Progenitor cell of endocrine pancreas (in vitro differentiated cells): ENCODE data around the gene TDRKH. TPM values are rescaled to one million over a fixed set of nuclear protein-coding genes. Genes with fewer than 3 reads are reported as not detected.
A peak's percentile ranks its signal among the peaks of the same experiment; 100 is the strongest.

Experiments
- DNase-seq: peaks from one replicate; pipeline ENCODE4 v3.0.0; 2021; ENCODE audit warnings: low spot score; ENCODE audit not compliant: unreplicated experiment
- H3K27ac Mint-ChIP-seq: 2 replicates; pipeline ENCODE4 v1.8.0; 2021; ENCODE audit warnings: mild to moderate bottlenecking, moderate library complexity, mixed read lengths
- H3K27me3 Mint-ChIP-seq: 2 replicates; pipeline ENCODE4 v1.8.0; 2021; ENCODE audit warnings: mixed read lengths
- H3K36me3 Mint-ChIP-seq: 2 replicates; pipeline ENCODE4 v1.8.0; 2022; ENCODE audit warnings: mixed read lengths; ENCODE audit not compliant: insufficient read depth
- H3K4me1 Mint-ChIP-seq: 2 replicates; pipeline ENCODE4 v1.8.0; 2021; ENCODE audit warnings: low read depth, mixed read lengths
- H3K4me3 Mint-ChIP-seq: 2 replicates; pipeline ENCODE4 v1.8.0; 2021; ENCODE audit warnings: low read depth, mild to moderate bottlenecking, moderate library complexity, mixed read lengths
- H3K9me3 Mint-ChIP-seq: 2 replicates; pipeline ENCODE4 v1.8.0; 2021; ENCODE audit warnings: low read depth, mixed read lengths
- total RNA-seq: library from RNA; stranded (reverse); gene quantifications from 2 replicates; pipeline ENCODE4 v1.2.1, GENCODE V29; 2021
- TF ChIP-seq, protein P1 (sequence below): fragments of 200-600 bp; sonication (generic); IDR thresholded peaks from one replicate; pipeline ENCODE4 v1.5.0; 2021; ENCODE audit warnings: antibody characterized with exemption, mild to moderate bottlenecking; ENCODE audit not compliant: unreplicated experiment

Gene TDRKH
- total RNA-seq, 1 donor from 2014 or later = 16.5 TPM

DNA sequence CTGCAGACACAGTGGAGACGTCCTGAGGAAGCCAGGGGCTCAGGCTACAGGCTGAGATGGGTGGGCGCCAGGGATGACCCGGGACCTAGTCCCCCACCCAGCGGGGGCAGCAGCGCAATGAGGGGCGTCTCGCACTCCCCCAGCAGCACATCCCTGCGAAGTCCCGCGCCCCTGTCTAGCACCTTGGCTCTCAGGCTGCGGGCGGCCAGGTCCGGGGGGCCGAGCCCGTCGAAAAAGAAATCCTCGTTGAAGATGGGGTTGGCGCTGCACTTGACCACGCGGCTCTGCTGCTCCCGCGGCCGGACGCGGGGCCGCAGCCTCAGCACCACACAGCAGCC, 47.6 kb upstream of the TDRKH start:
- TF ChIP-seq, protein P1, sequence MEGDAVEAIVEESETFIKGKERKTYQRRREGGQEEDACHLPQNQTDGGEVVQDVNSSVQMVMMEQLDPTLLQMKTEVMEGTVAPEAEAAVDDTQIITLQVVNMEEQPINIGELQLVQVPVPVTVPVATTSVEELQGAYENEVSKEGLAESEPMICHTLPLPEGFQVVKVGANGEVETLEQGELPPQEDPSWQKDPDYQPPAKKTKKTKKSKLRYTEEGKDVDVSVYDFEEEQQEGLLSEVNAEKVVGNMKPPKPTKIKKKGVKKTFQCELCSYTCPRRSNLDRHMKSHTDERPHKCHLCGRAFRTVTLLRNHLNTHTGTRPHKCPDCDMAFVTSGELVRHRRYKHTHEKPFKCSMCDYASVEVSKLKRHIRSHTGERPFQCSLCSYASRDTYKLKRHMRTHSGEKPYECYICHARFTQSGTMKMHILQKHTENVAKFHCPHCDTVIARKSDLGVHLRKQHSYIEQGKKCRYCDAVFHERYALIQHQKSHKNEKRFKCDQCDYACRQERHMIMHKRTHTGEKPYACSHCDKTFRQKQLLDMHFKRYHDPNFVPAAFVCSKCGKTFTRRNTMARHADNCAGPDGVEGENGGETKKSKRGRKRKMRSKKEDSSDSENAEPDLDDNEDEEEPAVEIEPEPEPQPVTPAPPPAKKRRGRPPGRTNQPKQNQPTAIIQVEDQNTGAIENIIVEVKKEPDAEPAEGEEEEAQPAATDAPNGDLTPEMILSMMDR = no peak
- Mint-ChIP-seq H3K4me1 (peaks cover 21% of the 10 kb centered on the region), H3K27ac (no peak overlapping the region), H3K4me3 (no peak overlapping the region), H3K36me3 (no peaks in the 10 kb centered on the region), H3K27me3 (peaks cover 28% of the 10 kb centered on the region), H3K9me3 (no peaks in the 10 kb centered on the region)
- no peak for DNase-seq

DNA sequence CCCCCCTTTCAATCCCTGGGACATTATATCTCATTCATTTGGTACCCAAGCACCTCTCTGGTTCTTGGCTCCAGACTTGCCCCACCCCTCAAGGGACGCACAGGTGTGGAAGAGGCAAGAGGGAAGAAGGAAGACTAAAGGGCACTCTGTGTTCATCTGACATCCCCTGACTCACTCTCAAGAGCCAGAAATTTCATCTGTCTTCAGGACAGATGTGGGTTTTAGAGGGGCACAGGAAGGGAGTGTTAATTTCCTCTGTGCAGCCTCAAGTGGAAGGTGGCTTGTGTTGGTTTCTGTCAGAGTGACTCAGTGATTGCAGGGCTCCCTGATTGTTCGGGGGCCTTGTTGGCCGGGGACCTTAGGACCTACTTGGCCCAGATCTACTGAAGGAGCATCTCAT, 46.9 kb upstream of the TDRKH start:
- Mint-ChIP-seq H3K27me3 (peaks cover 30% of the 10 kb centered on the region), H3K4me3 (peak overlapping the region; percentile 6), H3K36me3 (no peaks in the 10 kb centered on the region), H3K4me1 (peaks cover 21% of the 10 kb centered on the region), H3K27ac (no peak overlapping the region), H3K9me3 (no peaks in the 10 kb centered on the region)
- TF ChIP-seq, protein P1 = no peak
- DNase-seq = no peak

DNA sequence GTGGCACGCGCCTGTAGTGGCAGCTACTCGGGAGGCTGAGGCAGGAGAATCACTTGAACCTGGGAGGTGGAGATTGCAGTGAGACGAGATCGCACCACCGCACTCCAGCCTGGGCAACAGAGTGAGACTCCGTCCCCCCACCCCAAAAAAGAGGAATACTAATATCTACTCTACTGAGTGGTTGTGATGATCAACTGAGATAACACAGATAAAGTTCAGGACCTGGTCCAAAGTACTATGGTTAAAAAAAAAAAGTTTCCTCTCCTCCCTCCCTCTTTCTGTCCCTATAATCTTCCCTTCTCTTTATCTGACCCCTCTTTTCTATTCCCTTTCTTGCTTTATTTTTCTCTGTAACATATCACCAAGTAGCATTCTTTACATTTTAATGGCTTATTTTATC, 45.3 kb upstream of the TDRKH start:
- DNase-seq = no peak
- no peaks in the 10 kb centered on the region for H3K9me3 Mint-ChIP-seq
- peaks cover 14% of the 10 kb centered on the region for H3K4me1 Mint-ChIP-seq
- H3K36me3 Mint-ChIP-seq = no peaks in the 10 kb centered on the region
- H3K27ac Mint-ChIP-seq = peak overlapping the region; percentile 79
- TF ChIP-seq, protein P1 = no peak
- H3K4me3 Mint-ChIP-seq = no peak overlapping the region
- peaks cover 34% of the 10 kb centered on the region for H3K27me3 Mint-ChIP-seq

DNA sequence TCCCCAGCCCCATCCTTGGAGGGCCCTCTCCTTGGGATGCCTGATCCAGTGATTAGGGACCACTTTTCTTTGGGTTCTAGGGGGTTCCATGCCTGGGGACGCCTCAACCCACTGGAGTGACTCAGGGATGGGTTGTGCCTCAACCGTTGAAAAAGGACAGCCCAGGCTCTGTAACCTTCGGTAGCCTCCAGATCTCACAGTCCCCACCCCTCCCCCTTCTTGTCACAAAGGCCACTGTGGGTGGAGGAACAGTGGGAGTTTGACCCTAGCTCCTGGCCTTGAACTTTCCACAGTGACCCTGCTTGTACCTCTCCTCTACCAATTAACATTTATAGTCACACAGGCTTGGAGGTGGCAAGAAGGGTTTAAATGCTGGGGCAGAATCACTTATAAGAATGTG, 43.9 kb upstream of the TDRKH start:
- Mint-ChIP-seq H3K4me3 (no peak overlapping the region), H3K27me3 (peaks cover 27% of the 10 kb centered on the region), H3K27ac (no peak overlapping the region), H3K9me3 (no peaks in the 10 kb centered on the region), H3K36me3 (no peaks in the 10 kb centered on the region), H3K4me1 (peaks cover 10% of the 10 kb centered on the region)
- TF ChIP-seq, protein P1 = no peak
- DNase-seq = no peak

DNA sequence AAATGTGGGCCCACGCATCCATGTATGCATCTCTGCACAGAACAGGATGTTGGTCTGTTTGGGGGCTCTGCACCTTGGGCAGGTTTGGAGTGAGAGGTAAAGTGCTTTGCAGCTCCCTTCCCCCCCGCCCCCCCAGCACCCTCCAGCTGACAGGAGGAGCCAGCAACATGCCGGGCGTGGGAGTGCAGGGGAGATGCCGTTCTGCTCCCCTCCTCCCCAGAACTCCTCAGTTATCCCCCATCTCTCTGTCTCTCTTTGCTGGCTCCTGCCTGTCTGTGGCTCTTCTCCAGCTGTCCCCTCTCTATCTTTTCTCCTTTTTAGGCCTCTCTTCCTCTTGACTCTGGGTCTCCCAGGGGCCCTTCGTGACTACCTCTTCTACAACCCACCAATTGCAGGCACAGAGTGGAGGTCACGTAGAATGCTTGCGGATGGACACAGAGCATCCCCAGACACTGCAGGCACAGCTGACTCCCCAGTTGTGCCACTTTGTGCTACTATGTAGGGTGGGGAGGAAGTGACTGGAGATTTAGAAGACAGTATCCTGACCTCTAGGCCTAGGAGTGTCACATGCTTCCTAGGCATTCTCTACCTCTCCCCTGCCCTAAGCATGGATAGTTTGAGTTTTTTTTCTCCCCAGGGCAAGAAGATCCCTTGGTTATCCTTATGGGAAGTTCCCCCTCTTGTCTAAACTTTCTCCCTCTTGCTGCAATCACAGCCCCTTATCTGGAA, 43.0 kb upstream of the TDRKH start:
- H3K36me3 Mint-ChIP-seq = no peaks in the 10 kb centered on the region
- H3K9me3 Mint-ChIP-seq = no peaks in the 10 kb centered on the region
- DNase-seq = no peak
- peaks cover 25% of the 10 kb centered on the region for H3K27me3 Mint-ChIP-seq
- H3K4me3 Mint-ChIP-seq = no peak overlapping the region
- TF ChIP-seq, protein P1 = no peak
- H3K4me1 Mint-ChIP-seq = peaks cover 13% of the 10 kb centered on the region
- H3K27ac Mint-ChIP-seq = no peak overlapping the region
